ENCODE measurements around the gene AIG1. TPM values are rescaled to one million over a fixed set of nuclear protein-coding genes. Genes with fewer than 3 reads are reported as not detected.

AIG1 gene
- total RNA-seq, 1 donor from 2014 or later, result 31.3 TPM

- Mint-ChIP-seq H3K4me1 (peaks cover 13% of the 10 kb centered on the region), H3K27me3 (ENCODE audit: low read depth) (no peaks in the 10 kb centered on the region), H3K4me3 (no peak overlapping the region), H3K9me3 (peaks cover 8% of the 10 kb centered on the region), H3K27ac (no peak overlapping the region), H3K36me3 (peaks cover 13% of the 10 kb centered on the region)
- no peak for TF ChIP-seq CTCF (IDR thresholded peaks at IDR 0.05; ENCODE audit: unreplicated experiment)
- no peak for DNase-seq (ENCODE audit: low spot score in 2 of 2, unreplicated experiment in 2 of 2)
Measured at GRCh38 chr6:143204045-143204444, 143.4 kb downstream of the AIG1 start.

- H3K36me3 Mint-ChIP-seq, result peaks cover 14% of the 10 kb centered on the region
- peaks cover 13% of the 10 kb centered on the region for H3K4me1 Mint-ChIP-seq
- TF ChIP-seq CTCF (IDR thresholded peaks at IDR 0.05; ENCODE audit: unreplicated experiment), result no peak
- no peak overlapping the region for H3K27ac Mint-ChIP-seq
- H3K4me3 Mint-ChIP-seq, result no peak overlapping the region
- DNase-seq (ENCODE audit: low spot score in 2 of 2, unreplicated experiment in 2 of 2), result no peak
- no peaks in the 10 kb centered on the region for H3K27me3 Mint-ChIP-seq (ENCODE audit: low read depth)
- H3K9me3 Mint-ChIP-seq, result peaks cover 14% of the 10 kb centered on the region
Measured at GRCh38 chr6:143205131-143205535, 144.4 kb downstream of the AIG1 start.

- no peaks in the 10 kb centered on the region for H3K27me3 Mint-ChIP-seq (ENCODE audit: low read depth)
- no peak overlapping the region for H3K27ac Mint-ChIP-seq
- DNase-seq (ENCODE audit: low spot score in 2 of 2, unreplicated experiment in 2 of 2), result no peak
- peaks cover 18% of the 10 kb centered on the region for H3K9me3 Mint-ChIP-seq
- H3K4me1 Mint-ChIP-seq, result peaks cover 13% of the 10 kb centered on the region
- H3K4me3 Mint-ChIP-seq, result no peak overlapping the region
- TF ChIP-seq CTCF (IDR thresholded peaks at IDR 0.05; ENCODE audit: unreplicated experiment), result no peak
- H3K36me3 Mint-ChIP-seq, result peaks cover 16% of the 10 kb centered on the region
Measured at GRCh38 chr6:143205585-143205984, 144.9 kb downstream of the AIG1 start.

- peaks cover 16% of the 10 kb centered on the region for H3K36me3 Mint-ChIP-seq
- H3K4me3 Mint-ChIP-seq, result no peak overlapping the region
- no peak overlapping the region for H3K27ac Mint-ChIP-seq
- no peak for TF ChIP-seq CTCF (IDR thresholded peaks at IDR 0.05; ENCODE audit: unreplicated experiment)
- no peak for DNase-seq (ENCODE audit: low spot score in 2 of 2, unreplicated experiment in 2 of 2)
- peaks cover 18% of the 10 kb centered on the region for H3K9me3 Mint-ChIP-seq
- peaks cover 13% of the 10 kb centered on the region for H3K4me1 Mint-ChIP-seq
- no peaks in the 10 kb centered on the region for H3K27me3 Mint-ChIP-seq (ENCODE audit: low read depth)
Measured at GRCh38 chr6:143205991-143206390, 145.3 kb downstream of the AIG1 start.

GRCh38 chr6:143206550-143206949, 145.9 kb downstream of the AIG1 start:
- Mint-ChIP-seq H3K36me3 (peaks cover 16% of the 10 kb centered on the region), H3K27ac (no peak overlapping the region), H3K4me3 (no peak overlapping the region), H3K27me3 (ENCODE audit: low read depth) (no peaks in the 10 kb centered on the region), H3K9me3 (peaks cover 18% of the 10 kb centered on the region), H3K4me1 (peaks cover 13% of the 10 kb centered on the region)
- TF ChIP-seq CTCF (IDR thresholded peaks at IDR 0.05; ENCODE audit: unreplicated experiment), result no peak
- no peak for DNase-seq (ENCODE audit: low spot score in 2 of 2, unreplicated experiment in 2 of 2)

GRCh38 chr6:143210420-143210819, 149.7 kb downstream of the AIG1 start:
- H3K27me3 Mint-ChIP-seq (ENCODE audit: low read depth), result no peaks in the 10 kb centered on the region
- no peak for TF ChIP-seq CTCF (IDR thresholded peaks at IDR 0.05; ENCODE audit: unreplicated experiment)
- H3K9me3 Mint-ChIP-seq, result peaks cover 10% of the 10 kb centered on the region
- H3K4me3 Mint-ChIP-seq, result no peak overlapping the region
- H3K4me1 Mint-ChIP-seq, result peaks cover 10% of the 10 kb centered on the region
- DNase-seq (ENCODE audit: low spot score in 2 of 2, unreplicated experiment in 2 of 2), result no peak
- peaks cover 3% of the 10 kb centered on the region for H3K36me3 Mint-ChIP-seq
- H3K27ac Mint-ChIP-seq, result no peak overlapping the region
